H1 (cell line): ENCODE measurements around the gene DYNLT2. TPM values are rescaled to one million over a fixed set of nuclear protein-coding genes. Genes with fewer than 3 reads are reported as not detected.
A peak's percentile ranks its signal among the peaks of the same experiment; 100 is the strongest.

Experiments used
- CTCF ChIA-PET: fragments of 300-600 bp; sonication (Branson Sonifier 250); formaldehyde crosslinking; loops from one replicate; lab custom pipeline; 2021; ENCODE audit not compliant: partially characterized antibody; lab: Charles Lee
- POLR2A ChIA-PET: fragments of 300-600 bp; sonication (Branson Sonifier 250); formaldehyde crosslinking; loops from one replicate; lab custom pipeline; 2021; ENCODE audit warnings: inconsistent platforms; ENCODE audit not compliant: partially characterized antibody; lab: Charles Lee
- DNase-seq, 2 experiments: peaks; one replicate each; pipeline versions ENCODE4 v3.0.0 to v3.0.0-alpha.2; 2010 to 2022; ENCODE audit warnings: low spot score in 2 of 2, low read depth in 1 of 2, mixed read lengths in 1 of 2
- FAIRE-seq: peaks from 2 replicates; lab custom pipeline; 2011; peaks lifted over from hg19 to GRCh38; lab: Jason Lieb, UNC
- H2AFZ ChIP-seq: 2 replicates; pipeline ENCODE4 v1.8.1; 2012; ENCODE audit warnings: low read length, inconsistent platforms
- H2AK5ac ChIP-seq: 2 replicates; pipeline ENCODE4 v1.6.1; 2013; ENCODE audit warnings: low read depth, low read length
- H2BK120ac ChIP-seq: replicated peaks from 2 replicates; pipeline ENCODE3; 2013; ENCODE audit warnings: low read depth, low read length, inconsistent platforms
- H2BK12ac ChIP-seq: 2 replicates; pipeline ENCODE4 v1.6.1; 2013; ENCODE audit warnings: low read depth, low read length
- H2BK15ac ChIP-seq: 2 replicates; pipeline ENCODE4 v1.6.1; 2013; ENCODE audit warnings: low read length
- H2BK20ac ChIP-seq: 2 replicates; pipeline ENCODE4 v1.6.1; 2013; ENCODE audit warnings: low read length
- H2BK5ac ChIP-seq: 2 replicates; pipeline ENCODE4 v1.6.1; 2013; ENCODE audit warnings: low read depth, low read length
- H3K14ac ChIP-seq: 2 replicates; pipeline ENCODE4 v1.6.1; 2013; ENCODE audit warnings: inconsistent platforms; ENCODE audit not compliant: insufficient read length
- H3K18ac ChIP-seq: 2 replicates; pipeline ENCODE4 v1.6.1; 2013; ENCODE audit warnings: low read length; ENCODE audit errors: extremely low read depth
- H3K23ac ChIP-seq: 2 replicates; pipeline ENCODE4 v1.6.1; 2013; ENCODE audit warnings: inconsistent platforms; ENCODE audit not compliant: insufficient read length
- H3K23me2 ChIP-seq: 2 replicates; pipeline ENCODE4 v1.6.1; 2013; ENCODE audit warnings: low read depth, low read length
- H3K27ac ChIP-seq: 2 replicates; pipeline ENCODE4 v1.6.1; 2011; ENCODE audit warnings: low read depth, low read length, inconsistent platforms
- H3K27me3 ChIP-seq, 4 experiments: replicated peaks in 1 of 4; 1 replicate in 1 of 4; 2 replicates in 3 of 4; pipeline versions ENCODE4 v1.6.1 to v1.8.1; 2011 to 2013; ENCODE audit warnings: low read length in 3 of 4, mild to moderate bottlenecking in 3 of 4, inconsistent platforms in 2 of 4, mixed read lengths in 2 of 4, moderate library complexity in 1 of 4; ENCODE audit not compliant: control insufficient read depth in 3 of 4, insufficient read depth in 3 of 4; ENCODE audit errors: extremely low read depth in 1 of 4
- H3K36me3 ChIP-seq, 4 experiments: 2 replicates each; pipeline versions ENCODE4 v1.6.1 to v1.8.1; 2011 to 2013; ENCODE audit warnings: mild to moderate bottlenecking in 4 of 4, low read length in 3 of 4, moderate library complexity in 2 of 4, control low read depth in 1 of 4, inconsistent platforms in 1 of 4; ENCODE audit not compliant: insufficient read depth in 4 of 4, control insufficient read depth in 2 of 4
- H3K4ac ChIP-seq: replicated peaks from 2 replicates; pipeline ENCODE3; 2013; ENCODE audit warnings: low read length, low read depth, mixed read lengths, inconsistent platforms; ENCODE audit not compliant: insufficient read length
- H3K4me1 ChIP-seq, 4 experiments: replicated peaks in 1 of 4; 1 replicate in 1 of 4; 2 replicates in 3 of 4; pipeline versions ENCODE4 v1.6.1 to v1.8.1; 2011 to 2013; ENCODE audit warnings: low read length in 3 of 4, inconsistent platforms in 2 of 4, mixed read lengths in 1 of 4; ENCODE audit not compliant: insufficient read depth in 4 of 4, control insufficient read depth in 3 of 4
- H3K4me2 ChIP-seq, 2 experiments: 2 replicates each; pipeline versions ENCODE4 v1.6.1 to v1.8.1; 2011 to 2013; ENCODE audit warnings: low read depth in 2 of 2, low read length in 2 of 2, control low read depth in 1 of 2, inconsistent platforms in 1 of 2, mild to moderate bottlenecking in 1 of 2; ENCODE audit not compliant: insufficient read depth in 1 of 2
- H3K4me3 ChIP-seq, 4 experiments: fragments of 200-600, 300-600 bp in 1 of 4; sonication (generic), shearing (Covaris generic), sonication (Bioruptor Twin) in 1 of 4; 2 replicates each; pipeline versions ENCODE4 v1.5.1 to v1.8.1; 2011 to 2016; ENCODE audit warnings: low read length in 4 of 4, low read depth in 3 of 4, control low read depth in 2 of 4, inconsistent platforms in 2 of 4, mild to moderate bottlenecking in 2 of 4, mixed read lengths in 1 of 4, moderate library complexity in 1 of 4; ENCODE audit not compliant: insufficient read depth in 2 of 4; ENCODE audit errors: extremely low read depth in 1 of 4
- H3K56ac ChIP-seq: replicated peaks from 2 replicates; pipeline ENCODE3; 2013; ENCODE audit warnings: low read depth, mild to moderate bottlenecking, mixed read lengths, low read length, inconsistent platforms; ENCODE audit not compliant: insufficient read length
- H3K79me1 ChIP-seq: 2 replicates; pipeline ENCODE4 v1.6.1; 2013; ENCODE audit warnings: low read depth, low read length, control low read depth
- H3K79me2 ChIP-seq, 2 experiments: 2 replicates each; pipeline versions ENCODE4 v1.6.1 to v1.8.1; 2012 to 2013; ENCODE audit warnings: low read length in 2 of 2, mild to moderate bottlenecking in 2 of 2, inconsistent platforms in 1 of 2; ENCODE audit not compliant: insufficient read depth in 2 of 2, control insufficient read depth in 1 of 2
- H3K9ac ChIP-seq, 4 experiments: replicated peaks in 1 of 4; 1 replicate in 1 of 4; 2 replicates in 3 of 4; pipeline versions ENCODE4 v1.6.1 to v1.8.1; 2011 to 2013; ENCODE audit warnings: low read depth in 3 of 4, low read length in 3 of 4, control low read depth in 2 of 4, mild to moderate bottlenecking in 2 of 4, moderate library complexity in 2 of 4, inconsistent platforms in 1 of 4; ENCODE audit errors: extremely low read depth in 1 of 4
- H3K9me3 ChIP-seq, 2 experiments: 2 replicates each; pipeline versions ENCODE4 v1.6.1 to v1.8.1; 2012 to 2013; ENCODE audit warnings: mild to moderate bottlenecking in 2 of 2, moderate library complexity in 2 of 2, control low read depth in 1 of 2, inconsistent platforms in 1 of 2, low read depth in 1 of 2, low read length in 1 of 2, mixed read lengths in 1 of 2; ENCODE audit not compliant: insufficient read depth in 2 of 2
- H4K20me1 ChIP-seq, 2 experiments: replicated peaks in 1 of 2; 2 replicates each; pipeline versions ENCODE3 to v1.8.1; 2011 to 2013; ENCODE audit warnings: inconsistent platforms in 2 of 2, low read length in 2 of 2, mild to moderate bottlenecking in 1 of 2; ENCODE audit not compliant: insufficient read depth in 2 of 2, control insufficient read depth in 1 of 2
- H4K5ac ChIP-seq: 2 replicates; pipeline ENCODE4 v1.6.1; 2013; ENCODE audit warnings: low read length, low read depth, mixed read lengths, inconsistent platforms; ENCODE audit not compliant: insufficient read length
- H4K8ac ChIP-seq: 2 replicates; pipeline ENCODE4 v1.8.0; 2013; ENCODE audit warnings: mild to moderate bottlenecking, moderate library complexity, low read length, inconsistent platforms; ENCODE audit not compliant: insufficient read depth; ENCODE audit errors: extremely low read depth
- H4K91ac ChIP-seq: replicated peaks from 2 replicates; pipeline ENCODE3; 2013; ENCODE audit warnings: low read length, mixed read lengths, inconsistent platforms; ENCODE audit not compliant: insufficient read length
- ASH2L ChIP-seq: fragments of 200-600, 300-600 bp; sonication (generic); IDR thresholded peaks from one replicate; pipeline ENCODE4 v1.7.1; 2017; ENCODE audit warnings: low read length
- E2F6 ChIP-seq: IDR thresholded peaks from 2 replicates; pipeline ENCODE4 v1.6.1; 2012; ENCODE audit warnings: inconsistent platforms
- EGR1 ChIP-seq: IDR thresholded peaks from 2 replicates; pipeline ENCODE4 v1.6.1; 2011; ENCODE audit warnings: low read depth, low read length, borderline replicate concordance
- MAX ChIP-seq: IDR thresholded peaks from 2 replicates; pipeline ENCODE4 v1.6.1; 2012; ENCODE audit warnings: inconsistent platforms
- POLR2A ChIP-seq, 2 experiments: IDR thresholded peaks; 1 replicate in 1 of 2; 2 replicates in 1 of 2; pipeline ENCODE4 v1.6.1; 2011; ENCODE audit warnings: low read depth in 2 of 2, low read length in 2 of 2, mild to moderate bottlenecking in 2 of 2; ENCODE audit errors: control extremely low read depth in 1 of 2
- POLR2AphosphoS5 ChIP-seq: IDR thresholded peaks from 2 replicates; pipeline ENCODE4 v1.6.1; 2011; ENCODE audit warnings: low read depth, low read length
- RBBP5 ChIP-seq: IDR thresholded peaks from 2 replicates; pipeline ENCODE4 v1.7.1; 2012; ENCODE audit warnings: low read depth, mild to moderate bottlenecking, inconsistent platforms, low read length, moderate library complexity, borderline replicate concordance
- TAF1 ChIP-seq: IDR thresholded peaks from 2 replicates; pipeline ENCODE4 v1.6.1; 2011; ENCODE audit warnings: mild to moderate bottlenecking, low read depth, low read length
- whole genome bisulfite sequencing, 2 experiments: shearing (Covaris generic) in 1 of 2; methylation state at CpG; one replicate each; pipeline versions ENCODE4 v1.1.6 to v1.1.7; 2013 to 2015; ENCODE audit warnings: low lambda C conversion rate in 2 of 2, mixed read lengths in 2 of 2, inconsistent platforms in 1 of 2, low coverage in 1 of 2, missing lambda C conversion rate in 1 of 2; ENCODE audit not compliant: insufficient replicate concordance in 2 of 2, insufficient coverage in 1 of 2, insufficient read length in 1 of 2; ENCODE audit errors: extremely low coverage in 1 of 2, missing lambda C conversion rate in 1 of 2; 5-methylcytosine and 5-hydroxymethylcytosine counted together
- polyA plus RNA-seq, 7 experiments: library from polyadenylated mRNA; depleted of rRNA in 3 of 7; stranded (reverse) in 5 of 7; unstranded in 2 of 7; fragments of >200 nt in 5 of 7; fragments of 200-250 nt in 2 of 7; gene quantifications; 1 replicate in 5 of 7; 2 replicates in 1 of 7; 4 replicates in 1 of 7; pipeline versions ENCODE4 v1.2.1 to v1.2.3, GENCODE V29; 2011 to 2013; ENCODE audit warnings: missing spikeins in 2 of 7, mixed read lengths in 2 of 7
- total RNA-seq: library from RNA; stranded (reverse); fragmentation: NEBNext Ultra II Directional; extraction: Animal tissue kit (Norgen Biotek cat#: 25700); gene quantifications from 2 replicates; pipeline ENCODE4 v1.2.1, GENCODE V29; 2021

The DYNLT2 gene
- total and polyA plus RNA-seq, 2 of the 8 experiments (the other 6 are each of a cell fraction or from before 2014, with no cell fraction given) = 0.48 to 1.8 TPM

DNA sequence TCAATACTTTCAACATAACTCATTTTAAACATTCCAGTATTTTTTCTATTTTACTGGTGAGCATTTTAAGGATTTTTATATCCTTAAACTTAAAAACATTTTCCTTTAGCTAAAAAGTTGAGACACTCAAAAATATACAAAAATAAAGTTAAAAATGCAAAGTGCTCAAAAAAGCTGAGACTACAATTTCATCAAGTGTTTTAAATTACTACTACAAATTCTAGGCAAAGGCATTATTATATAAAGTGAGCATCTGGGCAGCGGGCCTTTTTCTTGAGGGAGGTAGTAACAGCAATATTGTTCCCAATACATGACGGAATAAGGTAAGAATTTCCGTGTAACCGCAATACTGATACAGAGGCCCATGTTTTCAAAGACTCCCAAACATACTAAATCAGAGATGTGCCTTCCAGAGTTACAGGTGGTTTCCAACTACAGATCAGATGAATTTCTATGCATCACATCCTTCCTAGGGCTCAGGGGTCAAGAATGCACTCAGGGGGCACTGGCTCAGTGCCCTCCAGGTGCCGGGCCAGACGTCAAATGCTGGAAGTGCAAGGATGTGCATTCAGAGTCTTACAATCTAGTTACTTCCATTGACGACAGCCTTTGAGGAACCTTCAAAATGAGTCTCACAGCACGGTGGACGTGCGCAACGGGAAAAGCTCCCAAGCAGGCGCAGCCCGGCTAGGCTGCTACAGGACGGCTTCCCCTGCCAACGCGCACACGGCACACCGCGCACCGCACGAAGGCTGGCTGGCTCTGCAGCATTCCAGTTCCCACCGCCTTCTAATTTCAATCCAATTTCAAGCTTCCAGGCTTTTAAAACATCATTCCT lies 28.8 kb downstream of the DYNLT2 start:
- DNase-seq = peak in 1 of 2 experiments; percentile 50
- H3K9ac ChIP-seq = peak overlapping the region; percentile 26 to 81 (median 44); a peak in 6 of 7 replicates
- no peak overlapping the region for H3K18ac ChIP-seq
- H3K4me3 ChIP-seq = peak overlapping the region; percentile 76 to 78 (median 76)
- no peak overlapping the region for H2BK120ac ChIP-seq
- no peak overlapping the region for H2AFZ ChIP-seq
- H4K8ac ChIP-seq = peak overlapping the region; percentile 37; the same call in 1 of the 2 replicates
- ChIA-PET CTCF (interaction anchor here (0.7 to 1.5 kb wide), 3 partner anchors 12 to 27 kb away, joined by 3 to 6 read pairs (median 3); no protein-coding TSS in a partner anchor), POLR2A (interaction anchor here (0.7 to 5.9 kb wide), 9 partner anchors 11 to 470 kb away, joined by 3 to 58 read pairs (median 4); partner anchors contain the start of genes C6orf120, DYNLT2, ERMARD and WDR27)
- H4K5ac ChIP-seq = no peak overlapping the region
- peak overlapping the region; percentile 92 to 97 for H3K4me2 ChIP-seq
- H3K4me1 ChIP-seq = peaks cover 0 to 9% (median 4%) of the 10 kb centered on the region in 4 experiments; a peak in 5 of 7 replicates
- H3K79me1 ChIP-seq = peaks cover 3% of the 10 kb centered on the region; the same call in 1 of the 2 replicates
- H2BK12ac ChIP-seq = no peak overlapping the region
- no peak overlapping the region for H2BK20ac ChIP-seq
- H3K9me3 ChIP-seq = no peaks in the 10 kb centered on the region
- peaks cover 0 to 2% (median under 1%) of the 10 kb centered on the region in 4 experiments; a peak in 1 of 7 replicates for H3K27me3 ChIP-seq
- no peak overlapping the region for H3K56ac ChIP-seq
- no peak overlapping the region for H2BK5ac ChIP-seq
- peak; percentile 71 for TF ChIP-seq MAX
- peak; percentile 51; the same call in 1 of the 2 replicates for TF ChIP-seq TAF1
- TF ChIP-seq POLR2AphosphoS5 = peak; percentile 51; the same call in 1 of the 2 replicates
- no peak for TF ChIP-seq RBBP5
- TF ChIP-seq EGR1 = no peak
- TF ChIP-seq E2F6 = peak; percentile 64
- TF ChIP-seq ASH2L = peak; percentile 5
- TF ChIP-seq POLR2A (IDR thresholded peaks at IDR 0.05; ENCODE audit: control extremely low read depth in 1 of 2, low read depth in 2 of 2, low read length in 2 of 2) = peak in 1 of 2 experiments; percentile 55; a peak in 1 of 3 replicates
- TF ChIP-seq, all 59 proteins: peak for 6
- H2BK15ac ChIP-seq = no peak overlapping the region
- peaks cover 15% of the 10 kb centered on the region for H3K23me2 ChIP-seq
- H2AK5ac ChIP-seq = no peak overlapping the region
- H4K91ac ChIP-seq = no peak overlapping the region
- H3K79me2 ChIP-seq = peaks cover 0 to 54% of the 10 kb centered on the region in 2 experiments; a peak in 2 of 4 replicates
- H3K27ac ChIP-seq = no peak overlapping the region
- H3K36me3 ChIP-seq = peaks cover 0 to 16% (median 0%) of the 10 kb centered on the region in 4 experiments; a peak in 2 of 8 replicates
- no peak overlapping the region for H3K4ac ChIP-seq
- no peak overlapping the region for H3K14ac ChIP-seq
- peaks cover 1 to 13% of the 10 kb centered on the region in 2 experiments for H4K20me1 ChIP-seq
- no peak overlapping the region for H3K23ac ChIP-seq
- WGBS, 2 experiments = 16% methylated on average over 22 of the region's 22 CpGs; no CpG with 5 or more reads in 1 of the 2 experiments
- no peak for FAIRE-seq
